Measurements from ENCODE around the gene TAF12.
"Not testable (repeated sequence)": the region's sequence is repeated elsewhere in the genome, so short reads cannot be mapped to it uniquely, and the experiment has no call there.

The TAF12 gene

DNA sequence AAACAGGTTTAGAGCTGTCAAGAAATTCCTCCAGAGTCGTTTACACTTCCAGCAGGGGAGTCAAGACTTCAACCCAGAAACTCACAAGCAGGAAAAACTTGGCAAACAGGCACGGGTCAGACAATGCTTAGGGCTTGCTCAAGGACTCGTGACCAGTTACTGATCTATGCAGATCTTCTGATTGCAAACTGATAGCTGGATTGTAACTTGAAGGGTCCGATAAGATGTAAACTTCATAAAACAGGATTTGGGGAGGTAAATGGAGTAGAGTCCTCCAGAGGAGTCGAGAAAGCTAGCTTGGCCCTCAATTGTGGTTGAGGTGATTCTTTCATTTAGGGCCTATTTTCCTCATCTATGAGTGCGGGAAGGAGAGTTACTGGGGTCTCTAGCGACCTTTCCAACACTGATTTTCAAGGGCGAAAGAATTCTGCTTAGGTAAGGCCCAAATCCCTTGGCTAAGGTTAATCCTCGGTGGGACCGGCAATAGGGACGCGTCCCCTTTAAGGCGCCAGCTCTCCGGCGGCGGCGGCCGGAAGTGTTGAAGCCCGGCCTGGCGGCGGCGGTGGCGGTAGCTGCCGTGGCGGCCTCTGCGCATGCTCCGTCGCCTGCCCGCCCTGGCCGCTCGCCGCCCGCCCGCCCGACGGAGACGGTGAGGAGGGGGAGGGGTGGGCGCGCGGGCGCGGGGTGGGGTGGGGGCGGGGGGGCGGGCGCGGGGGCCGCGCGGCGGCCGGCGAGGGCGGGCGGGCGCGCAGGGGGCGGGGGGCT is 25.5 kb upstream of the TAF12 start, which contains the start of gene GMEB1:
Gene GMEB1 (plus strand): TSS at position 594 of the 765 bp plus-strand sequence. CDS start 14,829 bp downstream, outside the sequence.
- FAIRE-seq, result peak; percentile 97
- peak; percentile 90 for DNase-seq (ENCODE audit: insufficient read length, low spot score)

DNA sequence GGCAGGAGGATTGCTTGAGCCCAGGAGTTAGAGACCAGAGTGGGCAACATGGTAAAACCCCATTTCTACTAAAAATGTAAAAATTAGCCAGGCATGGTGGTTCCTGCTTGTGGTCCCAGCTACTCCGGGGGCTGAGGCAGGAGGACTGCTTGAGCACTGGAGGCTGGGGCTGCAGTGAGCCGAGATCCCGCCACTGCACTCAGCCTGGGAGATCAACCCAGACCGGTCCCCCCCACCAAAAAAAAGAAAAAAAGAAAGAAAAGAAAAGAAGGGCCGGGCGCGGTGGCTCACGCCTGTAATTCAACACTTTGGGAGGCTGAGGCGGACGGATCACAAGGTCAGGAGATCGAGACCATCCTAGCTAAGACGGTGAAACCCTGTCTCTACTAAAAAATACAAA is 23.9 kb upstream of the TAF12 start:
- no peak for FAIRE-seq
- TF ChIP-seq POLR2AphosphoS5 (IDR thresholded peaks at IDR 0.05; ENCODE audit: low read depth, low read length), result no peak
- TF ChIP-seq PAX5 (IDR thresholded peaks at IDR 0.05; ENCODE audit: insufficient read depth, low read length, severe bottlenecking), result no peak
- no peak for TF ChIP-seq SPI1 (IDR thresholded peaks at IDR 0.05; ENCODE audit: low read depth, low read length)
- TF ChIP-seq TAF1 (IDR thresholded peaks at IDR 0.05; ENCODE audit: low read depth, low read length), result no peak
- no peak for TF ChIP-seq POLR2A (IDR thresholded peaks at IDR 0.05; ENCODE audit: low read depth, low read length)
- TF ChIP-seq POU2F2 (IDR thresholded peaks at IDR 0.05; ENCODE audit: low read depth, low read length), result no peak
- DNase-seq (ENCODE audit: insufficient read length, low spot score), result no peak

More for the DNA sequence above, 25.5 kb upstream of the TAF12 start, which contains the start of gene GMEB1:
- TF ChIP-seq SPI1 (IDR thresholded peaks at IDR 0.05; ENCODE audit: low read depth, low read length) (no peak), TAF1 (IDR thresholded peaks at IDR 0.05; ENCODE audit: low read depth, low read length) (no peak), POLR2A (IDR thresholded peaks at IDR 0.05; ENCODE audit: low read depth, low read length) (no peak), PAX5 (IDR thresholded peaks at IDR 0.05; ENCODE audit: insufficient read depth, low read length, severe bottlenecking) (no peak), POLR2AphosphoS5 (IDR thresholded peaks at IDR 0.05; ENCODE audit: low read depth, low read length) (no peak), POU2F2 (IDR thresholded peaks at IDR 0.05; ENCODE audit: low read depth, low read length) (no peak)

DNA sequence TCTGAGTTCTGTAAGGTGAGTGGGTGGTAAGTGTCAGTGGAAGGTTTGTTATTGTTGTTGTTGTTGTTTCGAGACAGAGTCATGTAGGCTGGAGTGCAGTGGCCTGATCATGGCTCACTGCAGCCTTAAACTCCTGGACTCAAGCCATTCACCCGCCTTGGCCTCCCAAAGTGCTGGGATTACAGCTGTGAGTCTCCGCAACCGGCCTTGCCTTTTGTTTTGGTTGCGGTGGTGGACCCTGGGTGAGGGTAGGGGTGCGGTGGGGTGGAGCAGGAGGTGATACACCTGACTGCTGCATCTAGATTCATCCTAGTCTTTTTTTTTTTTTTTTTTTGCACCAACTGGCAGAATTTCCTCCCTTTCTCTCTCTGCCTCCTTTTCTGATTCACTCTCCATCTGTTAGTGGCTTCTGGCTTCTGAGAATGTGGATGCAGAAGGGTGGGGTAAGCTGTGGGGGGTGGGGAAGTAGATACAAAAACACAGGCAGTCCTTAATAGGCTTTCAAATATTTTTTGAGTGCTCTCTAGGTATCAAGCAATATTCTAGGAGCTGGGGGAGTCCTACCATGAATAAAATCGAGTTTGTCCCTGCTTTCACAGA is 21.1 kb upstream of the TAF12 start:
- DNase-seq (ENCODE audit: insufficient read length, low spot score) (no peak), FAIRE-seq (peak; percentile 47)
- no peak for TF ChIP-seq POU2F2 (IDR thresholded peaks at IDR 0.05; ENCODE audit: low read depth, low read length)
- no peak for TF ChIP-seq TAF1 (IDR thresholded peaks at IDR 0.05; ENCODE audit: low read depth, low read length)
- TF ChIP-seq POLR2AphosphoS5 (IDR thresholded peaks at IDR 0.05; ENCODE audit: low read depth, low read length), result no peak
- no peak for TF ChIP-seq POLR2A (IDR thresholded peaks at IDR 0.05; ENCODE audit: low read depth, low read length)
- TF ChIP-seq PAX5 (IDR thresholded peaks at IDR 0.05; ENCODE audit: insufficient read depth, low read length, severe bottlenecking), result no peak
- TF ChIP-seq SPI1 (IDR thresholded peaks at IDR 0.05; ENCODE audit: low read depth, low read length), result no peak

DNA sequence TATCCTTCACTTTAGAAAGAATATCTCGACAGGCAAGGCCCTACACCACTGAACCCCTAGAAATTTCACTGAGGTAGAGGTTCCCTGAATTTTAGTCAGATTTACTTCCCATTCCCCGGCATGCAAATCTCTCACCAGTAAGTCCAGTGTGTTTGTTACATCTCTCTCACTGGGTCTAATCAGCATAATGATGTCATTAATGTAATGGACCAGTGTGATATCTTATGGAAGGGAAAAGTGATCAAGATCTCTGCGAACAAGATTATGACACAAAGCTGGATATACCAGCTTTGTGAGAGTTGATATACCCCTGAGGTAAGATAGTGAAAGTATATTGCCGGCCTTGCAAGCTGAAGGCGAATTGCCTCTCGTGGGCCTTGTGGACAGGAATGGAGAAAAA is 13.5 kb upstream of the TAF12 start:
- no peak for TF ChIP-seq TAF1 (IDR thresholded peaks at IDR 0.05; ENCODE audit: low read depth, low read length)
- no peak for TF ChIP-seq SPI1 (IDR thresholded peaks at IDR 0.05; ENCODE audit: low read depth, low read length)
- TF ChIP-seq POLR2AphosphoS5 (IDR thresholded peaks at IDR 0.05; ENCODE audit: low read depth, low read length), result no peak
- no peak for TF ChIP-seq POLR2A (IDR thresholded peaks at IDR 0.05; ENCODE audit: low read depth, low read length)
- TF ChIP-seq POU2F2 (IDR thresholded peaks at IDR 0.05; ENCODE audit: low read depth, low read length), result no peak
- no peak for TF ChIP-seq PAX5 (IDR thresholded peaks at IDR 0.05; ENCODE audit: insufficient read depth, low read length, severe bottlenecking)
- FAIRE-seq, result peak; percentile 9
- no peak for DNase-seq (ENCODE audit: insufficient read length, low spot score)

DNA sequence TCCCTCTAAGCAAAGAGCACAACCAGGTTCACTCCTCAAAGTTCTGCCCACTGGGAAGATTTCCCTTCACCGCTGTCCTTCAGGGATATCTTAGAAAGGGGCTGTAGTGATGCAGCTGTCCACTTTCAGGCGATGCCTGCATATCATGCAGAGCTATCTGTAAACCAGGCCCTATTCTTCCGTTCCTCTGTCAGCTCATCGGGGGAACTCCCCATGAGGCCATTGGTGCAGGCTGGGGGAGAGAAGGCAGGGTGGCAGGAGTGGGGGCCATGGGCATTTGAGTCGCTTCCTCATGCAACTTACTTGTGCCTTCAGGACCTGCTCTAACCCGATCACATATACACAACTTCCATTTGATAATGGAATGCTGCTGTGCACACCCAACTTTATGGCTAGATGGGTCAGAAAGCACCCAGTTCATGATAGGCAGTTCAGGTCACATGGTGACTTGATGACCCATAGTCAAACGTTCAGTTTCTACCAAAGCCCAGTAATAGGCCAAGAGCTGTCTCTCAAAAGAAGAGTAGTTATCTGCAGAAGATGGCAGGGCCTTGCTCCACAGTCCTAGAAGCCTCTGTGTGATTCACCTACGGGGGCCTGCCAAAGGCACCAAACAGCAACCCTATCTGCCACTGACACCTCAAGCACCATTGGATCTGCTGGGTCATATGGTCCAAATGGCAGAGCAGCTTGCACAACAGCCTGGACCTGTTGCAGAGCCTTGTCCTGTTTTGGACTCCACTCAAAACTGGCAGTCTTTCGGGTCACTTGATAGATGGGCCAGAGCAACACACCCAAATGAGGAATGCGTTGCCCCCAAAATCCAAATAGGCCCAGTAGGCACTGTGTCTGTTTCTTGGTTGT is 12.8 kb upstream of the TAF12 start:
- not testable (repeated sequence) for DNase-seq (ENCODE audit: insufficient read length, low spot score); FAIRE-seq

DNA sequence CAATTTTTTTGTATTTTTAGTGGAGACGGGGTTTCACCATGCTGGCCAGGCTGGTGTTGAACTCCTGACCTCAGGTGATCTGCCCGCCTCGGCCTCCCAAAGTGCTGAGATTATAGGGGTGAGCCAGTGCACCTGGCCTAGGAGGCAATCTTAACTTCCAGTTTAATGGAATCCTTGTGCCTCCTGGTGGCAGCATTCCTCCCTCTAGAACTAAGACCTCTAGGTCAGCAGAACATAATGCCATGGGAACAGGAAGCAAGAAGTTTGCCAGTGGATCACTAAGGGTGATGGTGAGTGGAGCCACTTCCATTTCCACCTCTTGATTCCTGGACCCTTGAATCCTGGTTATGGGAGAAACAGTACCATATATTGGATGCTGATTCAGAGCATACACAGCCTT is 11.0 kb upstream of the TAF12 start:
- not testable (repeated sequence) for DNase-seq (ENCODE audit: insufficient read length, low spot score); FAIRE-seq

DNA sequence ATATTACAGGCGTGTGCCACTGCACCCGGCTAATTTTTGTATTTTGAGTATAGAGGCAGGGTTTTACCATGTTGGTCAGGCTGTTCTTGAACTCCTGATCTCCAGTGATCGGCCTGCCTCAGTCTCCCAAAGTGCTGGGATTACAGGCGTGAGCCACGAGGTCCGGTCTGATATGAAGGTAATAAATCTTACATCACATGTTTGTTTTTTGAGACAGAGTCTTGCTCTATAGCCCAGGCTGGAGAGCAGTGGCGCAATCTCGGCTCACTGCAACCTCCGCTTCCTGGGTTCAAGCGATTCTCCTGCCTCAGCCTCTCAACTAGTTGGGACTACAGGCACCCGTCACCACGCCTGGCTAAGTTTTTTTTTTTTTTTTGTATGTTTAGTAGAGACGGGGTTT is 10.2 kb upstream of the TAF12 start:
- DNase-seq (ENCODE audit: insufficient read length, low spot score); FAIRE-seq: not testable (repeated sequence)

DNA sequence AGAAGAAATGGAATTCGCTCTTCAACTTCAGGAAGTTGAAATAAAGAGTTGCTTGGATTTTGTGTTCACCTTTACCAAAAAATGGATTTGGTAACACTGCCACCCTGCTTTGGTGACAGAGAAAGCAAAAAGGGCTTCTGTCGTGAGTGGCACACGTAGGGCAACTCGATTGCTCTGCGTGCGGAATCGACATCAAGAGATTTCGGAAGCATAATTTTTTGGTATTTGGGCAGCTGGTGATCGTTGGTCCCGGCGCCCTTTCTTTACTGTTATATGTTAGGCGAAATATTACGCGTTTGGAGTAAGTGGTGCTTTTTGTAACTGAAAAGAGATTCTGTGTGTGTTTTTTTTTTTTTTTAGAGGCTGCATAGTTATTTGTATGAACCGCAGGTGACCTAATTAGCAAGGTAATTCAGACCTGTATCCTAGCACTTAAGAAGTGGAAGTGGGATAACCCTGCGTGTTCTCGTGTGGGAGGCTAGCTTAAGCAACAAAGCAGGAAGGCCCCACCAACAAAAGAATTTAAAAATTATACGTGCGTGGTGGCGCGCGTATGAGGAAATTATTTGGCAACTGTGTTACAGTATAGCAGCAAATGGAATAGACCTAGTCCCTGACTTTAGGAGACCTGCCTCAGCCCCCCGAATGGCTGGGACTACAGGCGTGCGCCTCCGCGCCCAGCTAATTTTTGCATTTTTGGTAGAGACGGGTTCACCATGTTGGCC is 5.8 kb upstream of the TAF12 start, which contains the start of gene RNU11:
Gene RNU11 (plus strand): TSS at position 127 of the 725 bp plus-strand sequence.
- FAIRE-seq (no peak), DNase-seq (ENCODE audit: insufficient read length, low spot score) (peak; percentile 51)
- peak; percentile 100 for TF ChIP-seq POLR2AphosphoS5 (IDR thresholded peaks at IDR 0.05; ENCODE audit: low read depth, low read length)
- TF ChIP-seq PAX5 (IDR thresholded peaks at IDR 0.05; ENCODE audit: insufficient read depth, low read length, severe bottlenecking), result peak; percentile 71
- peak; percentile 90 for TF ChIP-seq TAF1 (IDR thresholded peaks at IDR 0.05; ENCODE audit: low read depth, low read length)
- TF ChIP-seq POU2F2 (IDR thresholded peaks at IDR 0.05; ENCODE audit: low read depth, low read length), result peak; percentile 99
- peak; percentile 86 for TF ChIP-seq SPI1 (IDR thresholded peaks at IDR 0.05; ENCODE audit: low read depth, low read length)
- peak; percentile 100 for TF ChIP-seq POLR2A (IDR thresholded peaks at IDR 0.05; ENCODE audit: low read depth, low read length)

DNA sequence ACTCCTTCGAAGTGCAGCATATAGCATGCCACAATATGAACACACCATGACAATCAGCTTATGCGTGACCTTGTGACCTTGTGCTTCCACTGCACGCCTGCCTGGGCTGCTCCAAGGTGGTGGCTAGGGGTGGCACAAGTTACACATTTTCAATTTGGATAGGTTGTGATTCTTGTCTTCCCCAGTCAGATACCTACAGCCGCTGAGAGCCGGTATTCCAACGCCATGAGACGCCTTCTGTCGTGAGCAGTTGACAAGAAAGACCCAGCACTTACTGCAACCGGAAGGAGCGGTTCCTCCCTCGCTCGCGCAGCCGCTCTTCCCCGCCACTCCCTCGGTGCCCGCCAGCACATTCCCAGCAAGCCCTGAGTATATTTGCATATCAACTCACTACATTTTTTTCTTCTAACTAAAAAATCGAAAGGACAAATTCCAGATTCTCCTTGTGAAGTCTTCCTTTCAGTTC is 5.2 kb upstream of the TAF12 start:
- peak; percentile 58 for DNase-seq (ENCODE audit: insufficient read length, low spot score)
- TF ChIP-seq SPI1 (IDR thresholded peaks at IDR 0.05; ENCODE audit: low read depth, low read length) (peak; percentile 85), TAF1 (IDR thresholded peaks at IDR 0.05; ENCODE audit: low read depth, low read length) (no peak; the same call in 1 of the 2 replicates), PAX5 (IDR thresholded peaks at IDR 0.05; ENCODE audit: insufficient read depth, low read length, severe bottlenecking) (no peak)
- FAIRE-seq, result peak; percentile 90

All from GM12891 (cell line).